HG03039 (cell line): Measurements from ENCODE around the gene DRAM1.

ENCODE experiments used
- ATAC-seq: cut with Tn5 transposase; IDR thresholded peaks from one replicate; pipeline ENCODE4 v1.9.1; 2021; ENCODE audit warnings: mild to moderate bottlenecking, moderate library complexity; ENCODE audit not compliant: unreplicated experiment

Gene DRAM1

DNA sequence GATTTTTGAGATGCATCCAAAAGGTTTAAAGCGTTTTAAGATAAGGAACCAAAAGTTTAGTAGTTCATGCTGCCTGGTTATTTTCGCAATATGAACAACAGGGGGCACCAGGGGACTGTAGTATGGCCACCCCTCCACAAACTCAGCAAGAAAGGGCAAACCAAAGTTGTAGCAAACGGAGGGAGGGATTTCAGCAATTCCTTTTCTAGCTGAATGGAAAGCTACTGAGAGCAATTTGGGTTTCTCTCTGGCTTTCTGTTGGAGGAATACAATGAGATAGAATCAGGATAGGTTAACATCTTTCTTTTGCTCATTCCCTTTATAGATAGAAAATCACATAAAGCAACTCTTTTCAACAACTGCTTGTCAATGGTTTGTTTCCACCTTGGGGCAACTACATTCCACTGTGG is 62.5 kb downstream of the DRAM1 start:
- ATAC-seq: peak; percentile 30

GRCh38 chr12:101940400-101940950 is 63.1 kb downstream of the DRAM1 start:
- ATAC-seq: no peak

GRCh38 chr12:101941306-101942249 is 64.2 kb downstream of the DRAM1 start:
- ATAC-seq: peak; percentile 49

DNA sequence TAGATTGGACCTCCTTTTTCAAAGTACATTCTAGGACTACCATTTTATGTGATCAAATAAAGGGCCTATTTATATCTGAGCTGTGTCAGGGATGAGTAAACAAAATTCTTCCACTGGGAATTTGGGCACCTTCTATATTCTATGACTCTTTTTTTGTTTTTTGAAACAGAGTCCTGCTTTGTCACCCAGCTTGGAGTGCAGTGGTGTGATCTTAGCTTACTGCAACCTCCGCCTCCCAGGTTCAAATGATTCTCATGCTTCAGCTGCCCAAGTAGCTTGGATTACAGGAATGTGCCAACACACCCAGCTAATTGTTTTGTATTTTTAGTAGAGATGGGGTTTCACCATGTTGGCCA is 64.8 kb downstream of the DRAM1 start:
- ATAC-seq: no peak

- ATAC-seq: no peak
These were observed 68.2 kb downstream of the DRAM1 start for GRCh38 chr12:101945369-101946232.

DNA sequence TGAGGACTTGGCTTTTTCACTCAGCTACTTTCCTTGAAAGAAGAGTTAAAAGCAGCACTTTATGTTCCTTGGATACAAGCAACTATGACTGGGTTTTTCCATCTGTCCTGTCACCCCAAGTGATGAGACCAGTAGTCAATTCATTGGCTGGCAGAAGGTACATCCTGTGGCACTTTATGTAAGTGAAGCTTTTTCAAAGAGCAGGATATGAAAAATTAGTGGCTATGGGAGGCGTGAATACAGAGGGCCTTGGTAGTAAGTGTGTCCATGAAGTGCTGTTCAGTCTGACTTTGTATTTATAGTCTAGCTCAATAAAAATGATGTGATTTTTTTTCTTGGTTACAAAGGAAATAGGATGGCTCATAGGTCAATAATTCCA is 68.8 kb downstream of the DRAM1 start:
- no peak for ATAC-seq

GRCh38 chr12:101947316-101947715 is 69.9 kb downstream of the DRAM1 start:
- no peak for ATAC-seq

DNA sequence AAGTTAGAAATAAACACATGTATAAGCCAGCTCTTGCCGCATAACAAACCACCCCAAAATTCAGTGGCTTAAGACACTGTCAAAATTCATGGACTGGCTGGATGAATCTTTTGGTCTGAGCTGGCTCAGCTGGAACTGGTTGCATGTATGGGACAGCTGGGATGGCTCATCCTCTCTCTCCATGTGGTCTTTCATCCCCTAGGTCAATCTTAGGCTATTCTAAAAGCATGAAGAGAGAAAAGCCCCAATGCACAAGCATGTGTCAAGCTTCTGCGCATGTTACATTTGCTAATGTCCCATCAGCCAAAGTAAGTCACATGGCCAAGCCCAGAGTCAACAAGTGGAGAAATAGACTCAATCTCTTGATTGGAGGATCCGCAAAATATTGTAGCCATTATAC is 71.0 kb downstream of the DRAM1 start:
- no peak for ATAC-seq

- peak; percentile 64 for ATAC-seq
These were observed 73.8 kb downstream of the DRAM1 start for GRCh38 chr12:101951002-101951670.

DNA sequence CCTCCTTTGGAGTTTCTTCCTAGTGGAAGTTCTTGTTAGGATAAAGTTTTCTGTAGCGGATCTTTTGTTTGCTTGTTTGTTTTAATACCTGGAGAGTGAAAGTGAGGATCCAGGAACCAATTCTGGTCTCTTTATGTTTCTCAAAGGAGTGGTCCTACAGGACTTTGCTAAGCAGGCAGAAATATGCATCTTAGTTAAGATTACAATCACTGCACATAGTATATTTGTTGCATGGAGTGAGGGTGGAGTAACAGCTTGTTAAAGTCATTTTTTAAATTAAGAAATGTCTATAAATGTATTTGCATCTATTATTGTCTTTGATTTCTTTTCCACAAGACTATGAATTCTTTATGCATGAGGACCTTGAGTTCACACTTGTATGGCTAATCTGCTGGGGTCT is 76.7 kb downstream of the DRAM1 start:
- no peak for ATAC-seq

DNA sequence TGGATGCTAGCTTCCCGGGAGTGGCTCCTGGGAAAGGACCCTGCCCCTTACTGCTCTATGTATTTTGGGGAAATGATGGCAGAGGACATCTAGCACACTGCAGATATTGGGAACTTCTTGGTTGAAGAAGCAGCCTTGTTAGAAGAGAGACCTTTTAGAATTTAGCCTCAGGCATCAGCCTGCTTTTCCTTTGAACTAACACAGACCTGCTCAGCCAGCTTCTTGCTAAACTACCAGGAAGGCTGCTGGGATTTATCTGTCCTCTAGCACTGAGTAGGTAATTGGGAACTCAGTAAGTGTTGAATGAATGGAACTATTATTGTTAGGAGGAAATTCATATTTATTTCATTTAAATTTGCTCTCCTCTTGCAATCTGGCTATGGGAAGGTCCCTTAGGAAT is 77.3 kb downstream of the DRAM1 start:
- ATAC-seq: no peak

GRCh38 chr12:101957252-101957959 is 80.0 kb downstream of the DRAM1 start:
- no peak for ATAC-seq

DNA sequence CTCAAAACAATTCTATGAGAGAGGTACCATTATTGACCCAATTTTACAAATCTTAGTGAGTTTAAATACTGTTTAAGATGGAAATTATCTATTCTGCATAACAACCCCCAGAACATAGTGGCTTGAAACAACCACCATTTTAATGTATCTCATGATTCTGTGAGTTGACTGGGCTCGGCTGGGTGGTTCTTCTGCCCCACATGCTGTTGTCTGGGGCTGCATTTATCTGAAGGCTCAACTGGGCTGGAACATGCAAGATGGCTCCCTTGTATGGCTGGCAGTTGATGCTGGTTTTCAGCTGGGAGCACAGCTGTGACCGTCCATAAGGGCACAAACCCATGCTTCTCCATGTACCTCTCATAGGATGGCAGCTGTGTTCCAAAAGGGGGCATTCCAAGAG is 82.2 kb downstream of the DRAM1 start:
- no peak for ATAC-seq

GRCh38 chr12:101962486-101962885 is 85.1 kb downstream of the DRAM1 start:
- no peak for ATAC-seq

DNA sequence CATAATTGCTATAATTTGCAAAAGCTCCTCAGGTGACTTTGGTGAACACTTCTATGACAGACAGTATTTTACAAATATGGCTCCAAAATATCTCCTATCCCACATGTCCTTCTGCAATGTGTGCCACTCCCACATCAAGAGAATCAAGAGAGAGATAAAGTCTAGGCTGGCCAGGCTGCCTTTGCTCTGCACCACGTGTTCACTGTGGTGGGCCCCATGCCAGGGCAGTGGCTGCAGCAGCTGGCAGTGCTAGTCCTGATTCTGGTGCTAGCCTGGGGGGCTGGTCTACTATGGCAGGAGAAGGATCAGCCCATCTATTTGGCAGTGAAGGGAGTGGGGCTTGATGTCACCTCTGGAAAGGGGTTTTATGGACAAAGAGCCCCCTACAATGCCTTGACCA is 86.3 kb downstream of the DRAM1 start:
- ATAC-seq: no peak

DNA sequence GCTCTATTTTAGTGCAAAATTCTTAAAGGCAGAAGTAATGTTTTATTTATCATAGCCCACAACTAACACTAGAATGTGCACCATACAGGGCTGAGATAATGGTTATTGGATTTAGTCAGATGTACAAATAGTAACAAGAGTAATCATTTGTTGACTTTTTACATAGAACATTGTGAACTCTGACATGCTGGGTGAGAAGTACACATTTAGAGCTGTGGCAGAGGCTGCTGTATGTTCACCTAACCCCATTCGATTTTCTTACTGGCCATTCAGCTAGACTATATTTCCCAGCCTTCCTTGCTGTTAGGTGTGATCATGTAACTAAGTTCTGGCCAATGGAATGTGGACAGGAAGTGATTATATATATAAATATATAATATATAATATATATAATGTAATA is 89.1 kb downstream of the DRAM1 start:
- ATAC-seq: no peak

- ATAC-seq: no peak
These were observed 90.1 kb downstream of the DRAM1 start for GRCh38 chr12:101967506-101967905.

- no peak for ATAC-seq
These were observed 91.4 kb downstream of the DRAM1 start for GRCh38 chr12:101968770-101969169.
